OCI-LY7 (cell line): ENCODE results near the gene ELOB. TPM values are rescaled to one million over a fixed set of nuclear protein-coding genes. Genes with fewer than 3 reads are reported as not detected.

Source experiments
- BruUV-seq: library from RNA; stranded (reverse); fragments of 400-500 nt; replicated peaks from 2 replicates; lab custom pipeline; 2021; lab: Mats Ljungman, UMichigan
- CTCF ChIA-PET: fragments of 300-600 bp; sonication (Branson Sonifier 250); formaldehyde crosslinking; loops from one replicate; lab custom pipeline; 2022; ENCODE audit warnings: antibody characterized with exemption; ENCODE audit not compliant: unreplicated experiment; lab: Charles Lee
- POLR2A ChIA-PET: fragments of 300-600 bp; sonication (Branson Sonifier 250); formaldehyde crosslinking; loops from one replicate; lab custom pipeline; 2022; ENCODE audit warnings: antibody characterized with exemption; lab: Charles Lee
- DNase-seq: peaks from one replicate; pipeline ENCODE4 v3.0.0-alpha.2; 2015; ENCODE audit warnings: low spot score
- H2AFZ ChIP-seq: fragments of 200-600 bp; sonication (generic), shearing (Covaris generic); 2 replicates; pipeline ENCODE4 v1.6.1; 2014; ENCODE audit warnings: mild to moderate bottlenecking, antibody characterized with exemption, low read length, moderate library complexity
- H3K27ac ChIP-seq: fragments of 200-600 bp; sonication (generic); 2 replicates; pipeline ENCODE4 v1.5.1; 2014; ENCODE audit warnings: mixed run types, low read depth, mild to moderate bottlenecking, moderate library complexity, low read length, inconsistent platforms; ENCODE audit not compliant: poor library complexity, severe bottlenecking
- H3K36me3 ChIP-seq: fragments of 200-600 bp; sonication (generic); 2 replicates; pipeline ENCODE4 v1.6.1; 2014; ENCODE audit warnings: mild to moderate bottlenecking, antibody characterized with exemption, low read length, moderate library complexity, mixed read lengths; ENCODE audit not compliant: insufficient read depth
- H3K4me1 ChIP-seq: fragments of 200-600 bp; sonication (generic); 2 replicates; pipeline ENCODE4 v1.5.1; 2014; ENCODE audit warnings: mild to moderate bottlenecking, low read length; ENCODE audit not compliant: insufficient read depth, poor library complexity, severe bottlenecking
- H3K4me2 ChIP-seq: fragments of 200-600 bp; sonication (generic); 2 replicates; pipeline ENCODE4 v1.6.1; 2014; ENCODE audit warnings: mild to moderate bottlenecking, low read length
- H3K4me3 ChIP-seq: fragments of 200-600 bp; sonication (generic); 2 replicates; pipeline ENCODE4 v1.5.1; 2014; ENCODE audit warnings: mild to moderate bottlenecking, low read depth, low read length; ENCODE audit not compliant: poor library complexity, severe bottlenecking
- H3K79me2 ChIP-seq: fragments of 200-600 bp; sonication (generic); 2 replicates; pipeline ENCODE4 v1.6.1; 2016; ENCODE audit warnings: low read depth, mild to moderate bottlenecking, low read length, moderate library complexity, mixed read lengths; ENCODE audit not compliant: insufficient read depth
- H3K9me2 ChIP-seq: fragments of 200-600 bp; sonication (generic); 2 replicates; pipeline ENCODE4 v1.6.1; 2016; ENCODE audit warnings: mild to moderate bottlenecking, low read length, mixed read lengths; ENCODE audit not compliant: insufficient read depth
- H3K9me3 ChIP-seq: fragments of 200-600 bp; sonication (generic); 2 replicates; pipeline ENCODE4 v1.6.1; 2014; ENCODE audit warnings: mild to moderate bottlenecking, mixed run types, low read length, mixed read lengths
- H4K20me1 ChIP-seq: fragments of 200-600 bp; sonication (generic); 2 replicates; pipeline ENCODE4 v1.6.1; 2014; ENCODE audit warnings: mild to moderate bottlenecking, antibody characterized with exemption, low read length, moderate library complexity, mixed read lengths; ENCODE audit not compliant: insufficient read depth
- EZH2phosphoT487 ChIP-seq: fragments of 200-600 bp; sonication (generic); IDR thresholded peaks from 2 replicates; pipeline ENCODE4 v1.6.1; 2018; ENCODE audit warnings: low read depth, borderline replicate concordance, mild to moderate bottlenecking, mixed run types, antibody characterized with exemption, low read length, moderate library complexity, mixed read lengths
- intact Hi-C: fragments of 100-400 bp; cut with micrococcal nuclease; formaldehyde crosslinking; loops from one replicate; pipeline ENCODE4 v1.10.0; 2022; ENCODE audit not compliant: unreplicated experiment
- total RNA-seq, 2 experiments: library from RNA; depleted of rRNA in 1 of 2; stranded (reverse); fragments of >200 nt in 1 of 2; shearing (Covaris generic) in 1 of 2; gene quantifications; 2 replicates each; pipeline ENCODE4 v1.2.3, GENCODE V29; 2014 to 2022
- TF ChIP-seq, protein P1 (sequence below): fragments of 200-600 bp; sonication (generic); conservative IDR thresholded peaks from 2 replicates; pipeline ENCODE4 v1.5.1; 2014; ENCODE audit warnings: mild to moderate bottlenecking, antibody characterized with exemption, low read length, moderate library complexity, mixed read lengths

ELOB gene
- total RNA-seq, 2 experiments from 2014 or later = 209 to 285 TPM

DNA sequence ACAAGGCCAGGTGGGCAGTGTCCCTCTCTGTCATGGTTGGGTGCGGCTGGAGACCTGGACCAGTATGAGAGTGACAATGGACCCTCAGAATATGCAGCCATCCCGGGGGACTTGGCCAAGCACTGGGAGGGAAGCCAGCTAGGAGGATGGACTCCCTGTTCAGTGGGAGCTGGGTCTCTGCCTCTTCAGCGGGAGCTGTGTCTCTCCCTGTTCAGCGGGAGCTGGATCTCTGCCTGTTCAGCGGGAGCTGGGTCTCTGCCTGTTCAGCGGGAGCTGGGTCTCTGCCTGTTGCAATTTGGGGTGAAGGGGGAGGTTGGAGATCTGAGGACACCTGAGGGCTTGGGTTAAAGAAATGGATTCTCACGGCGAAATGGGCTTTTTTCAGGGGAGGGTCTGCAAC, 14.1 kb upstream of the ELOB start:
- no peak for DNase-seq
- TF ChIP-seq, protein P1, sequence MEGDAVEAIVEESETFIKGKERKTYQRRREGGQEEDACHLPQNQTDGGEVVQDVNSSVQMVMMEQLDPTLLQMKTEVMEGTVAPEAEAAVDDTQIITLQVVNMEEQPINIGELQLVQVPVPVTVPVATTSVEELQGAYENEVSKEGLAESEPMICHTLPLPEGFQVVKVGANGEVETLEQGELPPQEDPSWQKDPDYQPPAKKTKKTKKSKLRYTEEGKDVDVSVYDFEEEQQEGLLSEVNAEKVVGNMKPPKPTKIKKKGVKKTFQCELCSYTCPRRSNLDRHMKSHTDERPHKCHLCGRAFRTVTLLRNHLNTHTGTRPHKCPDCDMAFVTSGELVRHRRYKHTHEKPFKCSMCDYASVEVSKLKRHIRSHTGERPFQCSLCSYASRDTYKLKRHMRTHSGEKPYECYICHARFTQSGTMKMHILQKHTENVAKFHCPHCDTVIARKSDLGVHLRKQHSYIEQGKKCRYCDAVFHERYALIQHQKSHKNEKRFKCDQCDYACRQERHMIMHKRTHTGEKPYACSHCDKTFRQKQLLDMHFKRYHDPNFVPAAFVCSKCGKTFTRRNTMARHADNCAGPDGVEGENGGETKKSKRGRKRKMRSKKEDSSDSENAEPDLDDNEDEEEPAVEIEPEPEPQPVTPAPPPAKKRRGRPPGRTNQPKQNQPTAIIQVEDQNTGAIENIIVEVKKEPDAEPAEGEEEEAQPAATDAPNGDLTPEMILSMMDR = no peak
- no peaks in the 10 kb centered on the region for H3K79me2 ChIP-seq
- intact Hi-C loops = loop anchor here (10.0 kb wide), 1 partner anchor 64 kb away; the partner anchor contains the start of gene PRSS22
- no peaks in the 10 kb centered on the region for H4K20me1 ChIP-seq
- no TSS peak for BruUV-seq
- no peak overlapping the region for H3K4me2 ChIP-seq
- no peaks in the 10 kb centered on the region for H3K9me3 ChIP-seq
- H3K9me2 ChIP-seq = no peaks in the 10 kb centered on the region
- no peak overlapping the region for H2AFZ ChIP-seq
- no peak overlapping the region for H3K27ac ChIP-seq
- POLR2A ChIA-PET = no interaction called here
- no peaks in the 10 kb centered on the region for H3K36me3 ChIP-seq
- no peaks in the 10 kb centered on the region for H3K4me1 ChIP-seq
- no peak overlapping the region for H3K4me3 ChIP-seq
- CTCF ChIA-PET = no interaction called here

DNA sequence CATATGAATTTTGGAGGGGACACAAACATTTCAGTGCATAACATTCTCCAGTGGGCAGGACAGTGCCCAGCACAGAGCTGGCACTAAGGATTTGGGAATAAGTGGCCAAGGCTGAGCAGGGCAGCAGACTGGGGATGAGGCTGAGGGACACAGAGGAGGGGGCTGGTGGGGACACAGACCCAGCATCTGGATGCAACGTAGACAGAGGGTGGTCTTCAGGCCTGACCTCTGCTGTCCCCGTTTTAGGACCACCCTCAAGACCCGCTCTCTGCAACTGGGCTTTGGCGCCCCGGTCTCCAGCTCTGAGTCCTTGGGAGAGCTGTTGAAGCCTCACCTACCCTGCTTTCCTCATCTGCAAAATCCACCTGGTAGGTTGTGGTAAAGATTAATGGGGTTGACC, 13.6 kb upstream of the ELOB start:
- no peak overlapping the region for H3K4me2 ChIP-seq
- no peak for TF ChIP-seq EZH2phosphoT487
- TF ChIP-seq, protein P1 = no peak
- BruUV-seq = no TSS peak
- no peaks in the 10 kb centered on the region for H3K9me3 ChIP-seq
- no peak overlapping the region for H2AFZ ChIP-seq
- no peaks in the 10 kb centered on the region for H3K79me2 ChIP-seq
- H3K9me2 ChIP-seq = no peaks in the 10 kb centered on the region
- no peaks in the 10 kb centered on the region for H3K4me1 ChIP-seq
- no peak for DNase-seq
- no peak overlapping the region for H3K27ac ChIP-seq
- H3K4me3 ChIP-seq = no peak overlapping the region
- CTCF ChIA-PET = no interaction called here
- no peaks in the 10 kb centered on the region for H4K20me1 ChIP-seq
- H3K36me3 ChIP-seq = no peaks in the 10 kb centered on the region
- POLR2A ChIA-PET = interaction anchor here (0.6 kb wide), 1 partner anchor 1955 kb away, joined by 3 read pairs; no protein-coding TSS in a partner anchor
- intact Hi-C loops = loop anchor here (10.0 kb wide), 1 partner anchor 64 kb away; the partner anchor contains the start of gene PRSS22

DNA sequence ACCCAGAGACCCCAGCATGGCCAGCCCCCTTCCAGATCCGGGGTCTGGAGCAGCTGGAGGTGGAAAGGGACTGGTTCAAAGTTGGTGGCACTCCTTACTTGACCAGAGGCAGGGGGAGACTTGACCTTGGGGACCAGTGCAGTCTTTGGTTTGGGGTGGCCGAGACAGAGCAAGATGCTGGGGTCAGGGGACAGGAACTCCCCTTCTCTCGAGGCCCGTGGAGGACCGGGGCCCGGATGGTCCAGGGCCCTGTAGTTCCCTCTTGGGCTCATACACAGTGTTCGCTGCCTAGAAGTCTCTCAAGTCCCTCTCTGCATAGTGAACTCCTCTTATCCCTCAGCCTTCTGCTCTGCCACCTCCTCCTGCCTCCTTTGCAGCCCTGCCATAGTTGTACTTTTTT, 10.9 kb upstream of the ELOB start:
- H3K27ac ChIP-seq = no peak overlapping the region
- H3K4me1 ChIP-seq = no peaks in the 10 kb centered on the region
- no peaks in the 10 kb centered on the region for H3K79me2 ChIP-seq
- H3K9me3 ChIP-seq = no peaks in the 10 kb centered on the region
- no peak overlapping the region for H3K4me3 ChIP-seq
- H4K20me1 ChIP-seq = no peaks in the 10 kb centered on the region
- no peak overlapping the region for H2AFZ ChIP-seq
- H3K4me2 ChIP-seq = no peak overlapping the region
- POLR2A ChIA-PET = no interaction called here
- TF ChIP-seq, protein P1 = no peak
- TF ChIP-seq EZH2phosphoT487 = no peak
- H3K9me2 ChIP-seq = no peaks in the 10 kb centered on the region
- BruUV-seq = no TSS peak
- intact Hi-C loops = no loop called here
- H3K36me3 ChIP-seq = no peaks in the 10 kb centered on the region
- CTCF ChIA-PET = no interaction called here
- no peak for DNase-seq
